T-helper 1 cell treated with Interleukin-12 subunit alpha and Interleukin-12 subunit beta and Interleukin-4 antibody, amounts not matched to agents 30 ng/mL and 1 ng/mL, for 36 hours (primary cell): ENCODE measurements around the gene LTBP3. TPM values are rescaled to one million over a fixed set of nuclear protein-coding genes. Genes with fewer than 3 reads are reported as not detected.

ENCODE experiments used
- intact Hi-C: fragments of 100-400 bp; cut with micrococcal nuclease; formaldehyde crosslinking; loops from one replicate; pipeline ENCODE4 v1.15.1; 2024
- total RNA-seq: library from RNA; stranded (reverse); gene quantifications from 2 replicates; pipeline ENCODE4 v1.2.3, GENCODE V29; 2022

Gene LTBP3
- total RNA-seq, 1 donor from 2014 or later: 99.6 TPM

GRCh38 chr11:65586247-65586630 is 28.1 kb upstream of the LTBP3 start:
- intact Hi-C loops: no loop called here

DNA sequence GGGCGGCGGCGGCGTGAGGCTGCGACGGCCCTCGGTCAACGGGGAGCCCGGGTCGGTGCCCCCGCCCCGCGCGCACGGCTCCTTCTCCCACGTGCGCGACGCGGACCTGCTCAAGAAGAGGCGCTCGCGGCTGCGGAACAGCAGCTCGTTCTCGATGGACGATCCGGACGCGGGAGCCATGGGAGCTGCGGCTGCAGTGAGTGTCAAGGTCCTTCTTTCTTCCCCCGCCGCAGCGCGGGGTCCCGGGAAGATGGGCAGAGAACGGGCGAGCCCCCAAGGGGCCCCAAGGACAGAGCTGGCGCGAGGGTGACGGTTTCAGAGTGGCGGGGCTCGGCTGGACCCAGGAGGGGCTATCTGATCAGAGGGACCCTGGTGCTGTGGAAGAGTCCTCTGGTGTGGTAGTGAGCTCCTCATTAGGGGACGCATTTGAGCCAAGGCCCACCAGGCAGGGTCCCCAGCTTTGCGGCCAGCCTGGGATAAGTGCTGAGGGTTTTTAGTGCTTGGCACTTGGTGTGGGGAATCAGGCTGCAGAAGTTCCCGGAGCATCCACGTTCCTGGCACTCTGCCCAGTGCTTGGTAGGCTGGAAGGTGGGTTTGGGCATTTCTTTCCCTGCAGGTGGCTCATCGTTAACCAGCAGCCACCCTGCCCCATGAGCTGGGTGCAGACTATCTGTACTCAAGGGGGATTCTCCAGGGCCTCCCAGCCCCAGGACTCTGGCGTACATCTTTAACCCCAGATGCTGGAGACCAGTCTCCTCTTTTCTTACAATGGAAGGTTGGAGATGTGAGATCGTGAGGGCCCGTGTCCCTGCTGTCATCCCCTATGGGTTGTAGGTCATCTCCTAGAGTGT is 27.5 kb upstream of the LTBP3 start:
- intact Hi-C loops: no loop called here

GRCh38 chr11:65584723-65585171 is 26.6 kb upstream of the LTBP3 start:
- intact Hi-C loops: no loop called here

- intact Hi-C loops: no loop called here
Observed at GRCh38 chr11:65584106-65584505, 25.9 kb upstream of the LTBP3 start.

GRCh38 chr11:65583589-65583988 is 25.4 kb upstream of the LTBP3 start:
- intact Hi-C loops: no loop called here

DNA sequence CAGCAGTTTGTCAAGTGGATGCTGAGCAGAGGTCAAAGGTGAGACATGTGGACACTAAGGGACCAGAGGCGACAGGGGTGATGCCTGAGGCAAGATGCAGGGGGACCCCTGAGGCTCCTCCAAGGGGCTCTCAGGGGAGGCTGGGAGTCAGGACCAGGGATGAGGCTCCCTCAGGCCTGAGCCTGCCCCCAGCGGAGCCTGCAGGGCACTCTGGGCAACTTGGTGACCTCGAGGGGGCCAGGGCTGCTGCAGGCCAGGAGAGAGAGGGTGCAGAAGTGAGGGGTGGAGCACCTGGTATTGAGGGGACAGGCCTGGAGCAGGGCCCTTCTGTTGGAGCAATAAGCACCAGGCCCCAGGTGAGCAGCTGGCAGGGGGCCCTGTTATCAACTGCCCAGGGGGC is 23.8 kb upstream of the LTBP3 start:
- intact Hi-C loops: no loop called here

- intact Hi-C loops: no loop called here
Observed at GRCh38 chr11:65580756-65581155, 22.6 kb upstream of the LTBP3 start.

DNA sequence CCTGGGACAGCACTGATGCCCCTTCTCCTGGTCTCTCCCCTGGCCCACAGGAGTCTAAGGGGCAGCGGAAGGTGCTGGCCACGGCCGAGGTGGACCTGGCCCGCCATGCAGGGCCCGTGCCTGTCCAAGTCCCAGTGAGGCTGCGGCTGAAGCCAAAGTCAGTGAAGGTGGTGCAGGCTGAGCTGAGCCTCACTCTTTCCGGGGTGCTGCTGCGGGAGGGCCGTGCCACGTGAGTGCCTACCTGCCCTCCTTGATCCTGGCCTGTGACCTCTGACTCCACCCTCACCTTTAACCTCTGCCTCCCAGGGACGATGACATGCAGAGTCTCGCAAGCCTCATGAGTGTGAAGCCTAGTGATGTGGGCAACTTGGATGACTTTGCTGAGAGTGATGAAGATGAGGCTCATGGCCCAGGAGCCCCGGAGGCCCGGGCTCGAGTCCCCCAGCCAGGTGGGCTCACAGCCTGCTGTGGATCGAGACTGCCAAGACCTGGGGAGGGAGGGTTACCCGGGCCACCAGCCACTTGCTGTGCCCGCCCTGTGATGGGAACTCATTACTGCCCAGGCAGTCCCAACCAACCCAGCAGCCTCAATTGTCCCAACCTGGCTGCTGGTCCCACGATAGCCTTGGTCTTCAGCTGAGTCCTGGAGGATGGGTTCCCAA is 22.0 kb upstream of the LTBP3 start:
- intact Hi-C loops: no loop called here

DNA sequence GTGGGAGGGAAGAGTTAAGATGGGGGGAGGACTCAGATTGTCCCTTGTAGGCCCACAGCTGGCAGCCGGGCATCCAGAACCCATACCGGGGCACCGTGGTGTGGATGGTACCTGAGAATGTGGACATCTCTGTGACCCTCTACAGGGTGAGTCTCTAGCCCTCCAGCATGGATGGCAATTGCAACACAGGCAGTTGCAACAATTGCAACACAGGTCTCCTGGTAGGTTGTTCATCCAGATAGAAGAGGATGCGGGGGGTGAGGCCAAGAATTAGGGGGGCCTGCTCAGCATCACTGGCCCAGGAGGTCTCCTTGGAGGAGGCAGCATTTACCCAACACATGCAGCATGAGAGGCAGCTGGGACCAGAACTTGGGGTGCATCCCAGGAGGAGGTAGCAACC is 21.1 kb upstream of the LTBP3 start:
- intact Hi-C loops: no loop called here

DNA sequence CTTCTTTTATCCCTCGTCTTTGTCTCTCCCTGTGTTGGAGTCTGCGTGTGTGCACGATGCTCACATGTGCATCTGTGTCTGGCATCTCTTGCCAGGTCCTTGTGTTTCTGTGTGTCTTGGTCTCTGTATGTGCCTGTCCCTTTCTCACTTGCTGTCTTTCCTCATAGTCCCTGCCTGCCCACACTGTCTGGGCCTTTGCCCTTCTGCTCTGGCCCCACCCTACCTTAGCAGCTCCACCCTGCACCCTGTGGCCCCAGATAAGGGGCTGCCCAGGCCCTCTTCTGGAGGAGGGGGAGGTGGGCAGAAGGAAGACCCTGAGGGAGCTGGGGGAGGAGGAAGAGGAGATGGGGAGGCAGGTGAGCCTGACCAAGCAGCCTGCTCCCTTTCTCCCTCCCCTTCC is 20.5 kb upstream of the LTBP3 start:
- intact Hi-C loops: no loop called here

- intact Hi-C loops: no loop called here
Observed at GRCh38 chr11:65578134-65578533, 20.0 kb upstream of the LTBP3 start.

DNA sequence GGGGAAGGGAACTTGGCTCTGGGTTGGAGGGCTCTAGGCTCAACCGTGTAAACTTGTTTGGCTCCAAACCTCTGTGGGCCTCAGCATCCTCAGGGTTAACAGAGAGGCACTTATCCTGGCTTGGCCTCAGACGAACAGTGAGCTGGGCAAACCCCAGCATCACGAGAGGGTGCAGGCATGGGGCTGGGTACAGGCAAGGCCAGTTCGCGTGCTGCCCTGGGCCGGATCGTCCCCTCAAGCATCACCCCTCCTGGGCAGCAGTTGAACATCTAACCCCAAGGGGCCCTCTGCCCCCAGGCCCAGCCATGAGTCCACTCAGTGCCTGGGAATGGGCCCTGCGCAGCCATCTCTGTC is 19.6 kb upstream of the LTBP3 start:
- intact Hi-C loops: no loop called here

DNA sequence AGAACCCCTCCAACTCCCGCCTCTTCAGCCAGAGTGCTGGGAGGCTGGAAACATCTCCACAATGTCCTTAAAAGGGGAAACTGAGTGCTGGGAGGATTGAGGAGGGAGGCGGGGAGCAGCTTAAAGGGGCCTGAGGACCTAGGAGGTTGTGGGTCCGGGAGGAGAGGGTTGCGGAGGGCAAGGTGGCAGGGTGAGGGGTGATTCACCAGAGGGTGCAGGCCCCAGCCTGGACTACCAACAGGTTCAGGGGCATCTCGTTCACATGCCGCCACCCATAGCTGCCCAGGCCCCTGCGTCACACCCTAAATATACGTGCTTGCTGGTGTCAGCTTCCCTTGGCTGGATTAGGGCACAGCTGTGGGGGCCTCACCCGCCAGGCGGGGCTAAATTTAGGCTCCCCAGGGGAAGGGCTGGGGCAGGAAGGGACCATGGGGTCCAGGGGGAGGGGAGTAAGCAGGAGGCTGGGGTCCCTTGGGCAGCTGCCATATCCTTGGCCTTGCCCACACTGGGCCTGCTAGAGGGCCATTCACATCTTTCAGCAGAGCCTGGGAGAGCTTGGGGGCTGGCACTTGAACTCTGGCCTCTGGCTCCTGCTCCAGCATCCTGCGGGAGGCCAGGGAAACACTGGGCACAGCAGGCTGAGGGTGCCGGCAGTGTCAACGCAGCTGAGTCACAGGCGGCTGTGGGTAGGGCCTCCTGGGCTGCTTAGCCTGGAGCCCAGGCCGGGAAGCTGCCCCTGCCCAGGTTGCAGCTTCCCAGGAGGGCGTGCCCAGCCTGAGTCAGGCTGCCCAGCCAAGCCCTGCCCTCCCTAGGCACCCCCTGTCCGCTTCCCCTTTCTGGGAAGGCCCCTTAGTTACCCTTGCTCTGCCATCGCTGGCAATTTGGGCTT is 19.0 kb upstream of the LTBP3 start:
- intact Hi-C loops: no loop called here

DNA sequence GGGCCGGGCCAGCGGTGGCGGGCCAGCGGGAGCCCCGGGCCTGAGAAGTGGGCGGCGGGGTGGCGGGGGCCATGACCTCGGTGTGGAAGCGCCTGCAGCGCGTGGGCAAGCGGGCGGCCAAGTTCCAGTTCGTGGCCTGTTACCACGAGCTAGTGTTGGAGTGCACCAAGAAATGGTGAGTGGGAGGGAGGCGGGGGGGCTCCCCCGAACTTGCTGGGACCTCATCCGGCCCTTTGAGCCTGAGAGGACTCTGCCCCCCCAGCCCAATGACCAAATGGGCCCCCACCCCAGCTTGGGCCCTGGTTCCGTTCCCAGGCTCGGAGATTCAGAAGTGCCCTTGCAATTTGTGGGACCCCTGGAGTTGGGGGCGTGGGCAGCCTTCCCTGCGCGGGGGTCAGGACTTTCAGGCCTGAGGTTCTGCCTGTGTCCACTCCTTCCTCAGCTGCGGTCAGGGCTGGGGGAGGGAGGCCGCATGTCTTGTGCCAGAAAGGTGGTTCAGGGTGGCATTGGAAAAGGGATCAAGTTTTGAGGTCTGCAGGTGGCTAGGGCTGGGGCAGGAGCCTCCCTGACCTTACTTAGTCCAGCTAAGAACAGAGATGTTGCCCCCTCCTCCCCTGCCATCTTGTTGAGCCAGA is 18.2 kb upstream of the LTBP3 start:
- intact Hi-C loops: no loop called here

- intact Hi-C loops: loop anchor here (1.0 to 2.0 kb wide), 6 partner anchors 29 to 283 kb away; partner anchors contain the start of genes CFL1, SIPA1 and SLC25A45
Observed at GRCh38 chr11:65575568-65576231, 17.5 kb upstream of the LTBP3 start, which contains the start of gene EHBP1L1. TSS of gene EHBP1L1 (plus strand) at chr11:65576053. CDS start at chr11:65576303, 250 bp downstream.

DNA sequence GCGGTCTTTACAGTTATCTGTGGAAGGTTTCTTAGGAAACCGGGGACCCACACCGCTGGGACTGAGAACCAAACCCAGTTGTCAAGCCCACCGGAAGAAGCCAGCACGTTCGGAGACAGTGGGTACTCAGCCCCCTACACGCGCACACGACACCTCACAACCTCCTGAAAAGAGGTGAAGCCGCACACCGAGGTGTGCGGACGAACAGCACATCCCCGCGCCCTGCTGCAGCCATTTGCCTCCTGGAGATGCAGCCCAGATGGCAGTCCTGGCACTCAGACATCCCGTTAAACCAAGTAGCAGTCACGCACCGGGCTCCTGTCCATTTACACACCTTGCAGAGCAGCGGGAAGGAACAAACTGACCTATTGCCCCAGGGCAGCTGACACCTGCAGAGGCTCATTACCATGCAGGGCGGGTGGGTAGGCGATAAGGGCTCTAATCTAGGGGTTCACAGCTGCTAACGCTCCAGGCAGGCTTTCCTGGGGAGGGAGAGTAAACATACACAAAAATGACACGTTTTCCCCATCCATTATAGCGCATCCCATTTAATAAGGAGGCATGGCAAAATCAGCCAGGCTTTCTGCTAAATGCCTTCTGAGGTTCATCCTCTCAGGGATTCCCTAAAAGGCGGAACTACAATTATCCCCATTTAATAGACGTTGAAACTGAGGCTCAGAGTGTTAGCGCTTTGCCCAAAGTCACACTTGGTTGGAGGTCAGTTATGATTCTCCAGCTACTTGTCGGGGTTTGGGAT is 16.8 kb upstream of the LTBP3 start:
- intact Hi-C loops: loop anchor here (1.0 to 5.0 kb wide), 13 partner anchors 13 to 765 kb away; partner anchors contain the start of genes BANF1, CFL1, EIF1AD and FAU

- intact Hi-C loops: loop anchor here (1.0 to 5.0 kb wide), 11 partner anchors 14 to 764 kb away; partner anchors contain the start of genes BANF1, CFL1, EIF1AD and FAU
Observed at GRCh38 chr11:65574109-65574810, 16.1 kb upstream of the LTBP3 start.

GRCh38 chr11:65573391-65574079 is 15.4 kb upstream of the LTBP3 start:
- intact Hi-C loops: loop anchor here (1.0 to 5.0 kb wide), 12 partner anchors 15 to 763 kb away; partner anchors contain the start of genes BANF1, CFL1, EIF1AD and FAU
